ENCODE data around the gene RAB40A. TPM values are rescaled to one million over a fixed set of nuclear protein-coding genes. Genes with fewer than 3 reads are reported as not detected.
"Not testable (repeated sequence)": the region's sequence is repeated elsewhere in the genome, so short reads cannot be mapped to it uniquely, and the experiment has no call there.

The RAB40A gene
- total RNA-seq, 2 donors from 2014 or later: 0.31 TPM; not detected in 1

GRCh38 chrX:103513067-103513466 lies 6.2 kb downstream of the RAB40A start:
- H3K9me3 ChIP-seq (ENCODE audit: control insufficient read depth, low read length, poor library complexity, severe bottlenecking): no peaks in the 10 kb centered on the region
- H3K27ac Mint-ChIP-seq: no peak overlapping the region
- ATAC-seq (no peak), DNase-seq (no peak)
- no peaks in the 10 kb centered on the region for H3K27me3 Mint-ChIP-seq
- H3K4me3 Mint-ChIP-seq: no peak overlapping the region
- no peaks in the 10 kb centered on the region for H3K4me1 Mint-ChIP-seq
- no peaks in the 10 kb centered on the region for H3K36me3 Mint-ChIP-seq (ENCODE audit: low read depth)

DNA sequence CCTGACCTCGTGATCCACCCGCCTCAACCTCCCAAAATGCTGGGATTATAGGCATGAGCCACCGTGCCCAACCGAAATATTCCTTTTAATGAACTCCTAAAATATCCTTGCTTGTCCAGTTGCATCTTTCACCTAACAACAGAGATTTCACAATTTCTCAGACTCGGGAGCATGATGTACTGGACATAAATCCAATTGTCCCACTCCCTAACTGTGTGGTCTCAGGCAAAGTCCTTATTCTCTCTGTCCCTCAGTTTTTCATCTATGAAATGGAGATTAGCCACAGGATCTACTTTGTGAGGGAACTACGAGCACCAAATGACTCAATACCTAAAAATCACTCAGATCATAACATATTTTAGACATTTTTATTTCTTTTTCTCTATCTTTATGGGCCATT lies 9.3 kb downstream of the RAB40A start:
- Mint-ChIP-seq H3K4me3 (no peak overlapping the region), H3K27me3 (no peaks in the 10 kb centered on the region), H3K4me1 (no peaks in the 10 kb centered on the region), H3K27ac (no peak overlapping the region), H3K36me3 (ENCODE audit: low read depth) (no peaks in the 10 kb centered on the region)
- ATAC-seq (no peak), DNase-seq (no peak)
- no peaks in the 10 kb centered on the region for H3K9me3 ChIP-seq (ENCODE audit: control insufficient read depth, low read length, poor library complexity, severe bottlenecking)

DNA sequence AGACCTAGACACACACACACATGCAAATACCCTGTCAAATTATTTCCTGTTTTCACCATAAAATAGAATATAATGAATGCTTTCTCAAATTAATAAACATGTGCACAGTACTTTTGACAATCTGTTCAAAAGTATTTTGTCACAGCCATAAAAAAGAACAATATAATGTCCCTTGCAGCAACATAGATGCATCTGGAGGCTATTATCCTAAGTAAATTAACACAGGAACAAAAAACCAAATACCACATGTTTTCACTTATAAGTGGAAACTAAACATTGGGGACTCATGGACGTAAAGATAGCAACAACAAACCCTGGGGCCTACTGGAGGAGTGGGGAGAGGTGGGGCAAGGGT lies 15.5 kb downstream of the RAB40A start:
- ATAC-seq (no peak), DNase-seq (no peak)
- Mint-ChIP-seq H3K36me3 (ENCODE audit: low read depth) (no peaks in the 10 kb centered on the region), H3K27ac (no peak overlapping the region), H3K27me3 (no peaks in the 10 kb centered on the region), H3K4me3 (no peak overlapping the region), H3K4me1 (no peaks in the 10 kb centered on the region)
- H3K9me3 ChIP-seq (ENCODE audit: control insufficient read depth, low read length, poor library complexity, severe bottlenecking): no peaks in the 10 kb centered on the region

DNA sequence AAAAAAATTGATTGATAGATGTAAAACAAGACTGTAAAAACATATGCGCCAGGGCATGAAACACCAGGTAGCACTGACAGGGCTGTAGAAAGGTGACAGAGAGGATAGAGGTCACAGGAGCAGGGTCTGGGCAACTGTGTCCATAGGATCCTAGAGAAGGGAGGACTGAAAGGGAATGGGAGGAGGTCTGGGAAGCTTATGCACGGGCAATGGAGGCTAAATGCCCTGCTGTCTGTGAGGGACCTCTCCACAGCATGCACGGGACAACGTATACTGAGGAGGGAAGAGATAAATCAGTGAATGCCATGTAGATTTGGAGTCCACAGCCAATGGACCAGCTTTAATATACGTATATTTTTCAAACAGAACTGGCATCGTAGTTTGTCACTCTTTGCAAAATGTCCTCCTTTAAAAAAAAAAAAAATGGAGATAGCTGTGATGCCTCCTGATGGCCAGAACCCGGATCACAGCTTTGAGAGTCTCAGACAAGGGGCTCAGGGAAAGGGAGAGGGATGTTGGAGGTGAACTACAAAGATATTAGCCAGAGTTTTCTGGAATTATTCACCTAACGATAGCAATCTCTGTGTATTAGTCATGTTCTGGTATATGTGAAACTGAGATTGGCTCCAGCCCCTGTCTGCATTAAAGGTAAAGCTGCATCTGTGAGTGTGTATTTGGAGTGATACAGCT lies 16.0 kb downstream of the RAB40A start:
- no peak overlapping the region for H3K4me3 Mint-ChIP-seq
- no peaks in the 10 kb centered on the region for H3K36me3 Mint-ChIP-seq (ENCODE audit: low read depth)
- H3K27me3 Mint-ChIP-seq: no peaks in the 10 kb centered on the region
- H3K27ac Mint-ChIP-seq: no peak overlapping the region
- no peaks in the 10 kb centered on the region for H3K4me1 Mint-ChIP-seq
- H3K9me3 ChIP-seq (ENCODE audit: control insufficient read depth, low read length, poor library complexity, severe bottlenecking): no peaks in the 10 kb centered on the region
- no peak for ATAC-seq
- DNase-seq: no peak

DNA sequence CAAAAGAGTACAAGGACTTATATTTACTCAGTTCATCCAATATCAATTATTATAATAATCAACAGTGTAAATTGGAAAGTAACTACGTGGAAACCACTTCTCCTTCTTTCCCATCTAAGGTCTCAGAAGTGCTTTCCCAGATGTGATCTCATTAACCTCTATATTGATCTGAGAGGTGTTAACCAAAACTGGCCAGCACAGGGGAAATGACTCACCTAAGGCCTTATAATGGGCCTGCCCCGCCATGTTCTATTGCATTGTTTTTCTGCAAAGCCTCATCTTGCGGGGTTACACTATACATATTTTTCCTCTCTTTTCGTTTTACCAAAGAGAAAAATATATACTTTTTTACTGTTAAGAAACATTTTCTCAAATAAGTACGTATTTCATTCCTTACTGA lies 20.5 kb downstream of the RAB40A start:
- Mint-ChIP-seq H3K4me3 (no peak overlapping the region), H3K27ac (no peak overlapping the region), H3K36me3 (ENCODE audit: low read depth) (no peaks in the 10 kb centered on the region), H3K4me1 (no peaks in the 10 kb centered on the region), H3K27me3 (no peaks in the 10 kb centered on the region)
- no peaks in the 10 kb centered on the region for H3K9me3 ChIP-seq (ENCODE audit: control insufficient read depth, low read length, poor library complexity, severe bottlenecking)
- ATAC-seq (no peak), DNase-seq (no peak)

DNA sequence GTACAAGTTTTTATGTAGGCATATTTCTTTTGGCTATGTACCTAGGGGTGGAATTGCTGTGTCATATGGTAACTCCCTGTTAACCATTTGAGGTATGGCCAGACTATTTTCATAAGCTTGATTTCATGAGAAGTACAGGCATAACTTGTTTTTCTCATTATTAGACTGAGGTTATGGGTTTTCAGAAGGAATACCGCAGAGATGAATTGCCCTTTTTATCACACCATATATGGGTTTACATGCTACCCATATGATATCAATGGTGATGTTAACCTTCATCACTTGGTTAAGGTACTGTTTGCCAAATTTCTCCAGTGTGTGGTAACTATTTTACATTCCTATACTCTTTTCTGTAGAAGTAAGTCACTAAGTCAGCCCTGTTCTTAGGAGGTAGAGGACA lies 23.5 kb downstream of the RAB40A start:
- ATAC-seq (no peak), DNase-seq (no peak)
- no peaks in the 10 kb centered on the region for H3K9me3 ChIP-seq (ENCODE audit: control insufficient read depth, low read length, poor library complexity, severe bottlenecking)
- Mint-ChIP-seq H3K27me3 (no peaks in the 10 kb centered on the region), H3K4me3 (no peak overlapping the region), H3K27ac (no peak overlapping the region), H3K4me1 (no peaks in the 10 kb centered on the region), H3K36me3 (ENCODE audit: low read depth) (no peaks in the 10 kb centered on the region)

DNA sequence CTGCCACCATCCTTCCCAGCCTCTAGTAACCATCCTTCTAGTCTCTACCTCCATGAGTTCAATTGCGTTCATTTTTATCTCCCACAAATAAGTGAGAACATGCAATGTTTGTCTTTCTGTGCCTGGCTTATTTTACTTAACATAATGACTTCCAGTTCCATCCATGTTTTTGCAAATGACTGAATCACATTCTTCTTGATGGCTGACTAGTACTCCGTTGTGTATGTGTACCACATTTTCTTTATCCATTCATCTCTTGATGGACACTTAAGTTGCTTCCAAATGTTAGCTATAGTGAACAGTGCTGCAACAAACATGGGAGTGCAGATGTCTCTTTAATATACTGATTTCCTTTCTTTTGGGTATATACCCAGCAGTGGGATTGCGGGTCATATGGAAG lies 25.7 kb downstream of the RAB40A start:
- ATAC-seq, H3K27me3 Mint-ChIP-seq: not testable (repeated sequence)

DNA sequence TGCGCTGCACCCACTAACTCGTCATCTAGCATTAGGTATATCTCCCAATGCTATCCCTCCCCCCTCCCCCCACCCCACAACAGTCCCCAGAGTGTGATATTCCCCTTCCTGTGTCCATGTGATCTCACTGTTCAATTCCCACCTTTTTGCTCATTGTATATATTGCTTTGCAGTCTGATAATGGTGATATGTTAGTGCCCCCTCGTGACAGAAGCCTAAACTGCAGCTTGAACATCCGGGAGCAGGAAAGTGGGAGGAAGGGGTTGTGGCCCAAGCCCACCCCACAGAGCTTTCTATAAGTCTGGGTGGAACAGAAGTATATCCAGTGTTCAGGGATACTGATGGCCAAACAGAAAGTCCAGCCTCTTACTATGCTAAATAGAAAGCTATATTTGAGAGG lies 29.6 kb downstream of the RAB40A start:
- peak; percentile 13 to 17 (median 14) for DNase-seq
- H3K9me3 ChIP-seq (ENCODE audit: control insufficient read depth, low read length, poor library complexity, severe bottlenecking); ATAC-seq; H3K4me1 Mint-ChIP-seq; H3K36me3 Mint-ChIP-seq (ENCODE audit: low read depth); H3K27ac Mint-ChIP-seq; H3K4me3 Mint-ChIP-seq; H3K27me3 Mint-ChIP-seq: not testable (repeated sequence)

More for the DNA sequence above, 25.7 kb downstream of the RAB40A start:
- H3K4me1 Mint-ChIP-seq; H3K4me3 Mint-ChIP-seq; H3K27ac Mint-ChIP-seq; H3K9me3 ChIP-seq (ENCODE audit: control insufficient read depth, low read length, poor library complexity, severe bottlenecking); DNase-seq; H3K36me3 Mint-ChIP-seq (ENCODE audit: low read depth): not testable (repeated sequence)

- Mint-ChIP-seq H3K4me1 (peaks cover 2% of the 10 kb centered on the region), H3K27me3 (no peaks in the 10 kb centered on the region), H3K36me3 (ENCODE audit: low read depth) (no peaks in the 10 kb centered on the region), H3K27ac (no peak overlapping the region), H3K4me3 (no peak overlapping the region)
- no peaks in the 10 kb centered on the region for H3K9me3 ChIP-seq (ENCODE audit: control insufficient read depth, low read length, poor library complexity, severe bottlenecking)
- DNase-seq (no peak), ATAC-seq (no peak)
Observed at GRCh38 chrX:103488794-103489193, 30.5 kb downstream of the RAB40A start.

DNA sequence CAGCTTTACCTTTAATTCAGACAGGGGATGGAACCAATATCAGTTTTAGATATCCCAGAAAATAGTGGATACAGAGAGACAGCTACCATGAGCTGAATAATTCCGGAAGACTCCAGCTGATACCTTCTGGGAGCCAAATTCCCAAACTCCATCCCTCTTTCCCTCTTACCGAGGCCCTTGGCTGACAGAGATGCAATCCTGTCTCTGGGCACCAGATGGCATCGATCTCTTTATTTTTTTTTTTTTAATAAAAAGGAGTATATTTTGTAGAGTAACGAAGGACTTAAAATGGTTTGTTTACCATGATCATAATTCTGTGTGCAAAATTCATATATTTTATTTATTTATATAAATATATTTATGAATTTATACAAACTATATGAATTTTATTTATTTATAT lies 31.0 kb downstream of the RAB40A start:
- Mint-ChIP-seq H3K4me1 (peaks cover 2% of the 10 kb centered on the region), H3K36me3 (ENCODE audit: low read depth) (no peaks in the 10 kb centered on the region), H3K4me3 (no peak overlapping the region), H3K27ac (no peak overlapping the region), H3K27me3 (no peaks in the 10 kb centered on the region)
- ATAC-seq (no peak), DNase-seq (no peak)
- H3K9me3 ChIP-seq (ENCODE audit: control insufficient read depth, low read length, poor library complexity, severe bottlenecking): no peaks in the 10 kb centered on the region

DNA sequence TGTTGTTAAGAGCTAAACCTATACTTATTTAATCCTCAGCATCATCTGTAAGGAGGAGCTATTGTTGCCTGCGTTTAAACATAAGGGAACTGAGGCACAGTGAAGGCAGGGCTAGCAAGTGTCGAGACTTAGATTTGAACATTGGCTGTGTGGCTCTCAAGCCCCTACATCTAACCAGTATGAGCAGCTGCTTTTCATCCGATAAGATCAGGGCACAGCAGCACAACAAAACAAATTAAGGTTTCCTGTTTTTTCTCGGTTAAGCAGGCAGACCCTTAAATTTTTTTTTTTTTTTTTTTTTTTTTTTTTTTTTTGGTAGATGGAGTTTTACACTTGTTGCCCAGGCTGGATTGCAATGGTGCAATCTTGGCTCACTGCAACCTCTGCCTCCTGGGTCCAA lies 35.6 kb downstream of the RAB40A start:
- Mint-ChIP-seq H3K27me3 (no peaks in the 10 kb centered on the region), H3K4me3 (no peak overlapping the region), H3K27ac (no peak overlapping the region), H3K36me3 (ENCODE audit: low read depth) (no peaks in the 10 kb centered on the region), H3K4me1 (no peaks in the 10 kb centered on the region)
- ATAC-seq (peak; percentile 44), DNase-seq (no peak)
- H3K9me3 ChIP-seq (ENCODE audit: control insufficient read depth, low read length, poor library complexity, severe bottlenecking): no peaks in the 10 kb centered on the region

GRCh38 chrX:103480526-103480925 lies 38.8 kb downstream of the RAB40A start:
- no peak for DNase-seq
- Mint-ChIP-seq H3K4me1 (no peaks in the 10 kb centered on the region), H3K4me3 (no peak overlapping the region), H3K27ac (no peak overlapping the region), H3K27me3 (no peaks in the 10 kb centered on the region), H3K36me3 (ENCODE audit: low read depth) (no peaks in the 10 kb centered on the region)
- H3K9me3 ChIP-seq (ENCODE audit: control insufficient read depth, low read length, poor library complexity, severe bottlenecking): no peaks in the 10 kb centered on the region
- ATAC-seq: no peak

- Mint-ChIP-seq H3K27ac (no peak overlapping the region), H3K4me3 (no peak overlapping the region)
- no peak for ATAC-seq
Observed at GRCh38 chrX:103477496-103477895, 41.8 kb downstream of the RAB40A start.

DNA sequence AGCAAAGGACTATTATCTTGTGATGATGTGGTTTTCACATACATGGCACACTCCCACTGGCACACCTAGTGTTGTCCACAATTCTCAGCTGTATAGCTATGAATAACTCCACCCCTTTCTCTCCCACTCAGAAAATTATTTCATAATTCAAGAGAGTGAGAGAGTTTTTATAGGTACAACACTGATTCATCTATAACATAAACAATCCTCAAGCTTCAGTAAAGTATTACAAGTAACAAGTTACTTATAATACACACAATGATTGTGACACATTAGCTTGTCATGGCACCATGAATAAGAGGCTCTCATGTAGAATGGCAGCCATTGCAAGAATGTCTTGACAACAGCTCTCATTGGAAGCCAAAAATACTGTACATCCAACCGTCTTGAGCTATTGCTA lies 43.9 kb downstream of the RAB40A start:
- no peaks in the 10 kb centered on the region for H3K27me3 Mint-ChIP-seq
- no peaks in the 10 kb centered on the region for H3K36me3 Mint-ChIP-seq (ENCODE audit: low read depth)
- DNase-seq (no peak), ATAC-seq (no peak)
- H3K27ac Mint-ChIP-seq: no peak overlapping the region
- H3K4me1 Mint-ChIP-seq: no peaks in the 10 kb centered on the region
- H3K9me3 ChIP-seq (ENCODE audit: control insufficient read depth, low read length, poor library complexity, severe bottlenecking): no peaks in the 10 kb centered on the region
- H3K4me3 Mint-ChIP-seq: no peak overlapping the region

More at GRCh38 chrX:103477496-103477895, 41.8 kb downstream of the RAB40A start:
- Mint-ChIP-seq H3K4me1 (no peaks in the 10 kb centered on the region), H3K36me3 (ENCODE audit: low read depth) (no peaks in the 10 kb centered on the region), H3K27me3 (no peaks in the 10 kb centered on the region)
- DNase-seq: no peak
- H3K9me3 ChIP-seq (ENCODE audit: control insufficient read depth, low read length, poor library complexity, severe bottlenecking): no peaks in the 10 kb centered on the region
